HG03565 (cell line): ENCODE results near the gene CCDC185.

Source experiments
- ATAC-seq: cut with Tn5 transposase; IDR thresholded peaks from one replicate; pipeline ENCODE4 v1.9.1; 2021; ENCODE audit warnings: mild to moderate bottlenecking, moderate library complexity; ENCODE audit not compliant: unreplicated experiment

The CCDC185 gene

GRCh38 chr1:223429313-223429731 is 36.1 kb downstream of the CCDC185 start:
- ATAC-seq = no peak

- no peak for ATAC-seq
These were observed 36.6 kb downstream of the CCDC185 start for GRCh38 chr1:223429821-223430220.

- ATAC-seq = no peak
These were observed 37.0 kb downstream of the CCDC185 start for GRCh38 chr1:223430236-223430635.

GRCh38 chr1:223437151-223437550 is 43.9 kb downstream of the CCDC185 start:
- no peak for ATAC-seq

- no peak for ATAC-seq
These were observed 50.2 kb downstream of the CCDC185 start for GRCh38 chr1:223443397-223443796.

GRCh38 chr1:223444411-223444810 is 51.2 kb downstream of the CCDC185 start:
- no peak for ATAC-seq
